HCT116 (cell line): Measurements from ENCODE around the gene CPNE5. TPM values are rescaled to one million over a fixed set of nuclear protein-coding genes. Genes with fewer than 3 reads are reported as not detected.

Experiments used
- ATAC-seq: fragments of 200-7000 bp; cut with Tn5 transposase; 2 replicates; pipeline ENCODE4 v1.9.1; 2020; ENCODE audit warnings: mild to moderate bottlenecking, moderate library complexity
- BruUV-seq: library from RNA; stranded (reverse); fragments of 400-500 nt; replicated peaks from 2 replicates; lab custom pipeline; 2021; lab: Mats Ljungman, UMichigan
- CTCF ChIA-PET: fragments of 300-600 bp; sonication (Branson Sonifier 250); formaldehyde crosslinking; loops from one replicate; lab custom pipeline; 2021; ENCODE audit warnings: antibody characterized with exemption; lab: Charles Lee
- POLR2A ChIA-PET: fragments of 300-600, 350-600 bp; sonication (Branson Sonifier 250); formaldehyde crosslinking; loops from one replicate; lab custom pipeline; 2021; ENCODE audit warnings: antibody characterized with exemption; lab: Charles Lee
- RAD21 ChIA-PET, 2 experiments: fragments of 300-600 bp; sonication (Branson Sonifier 250); formaldehyde crosslinking; loops; one replicate each; lab custom pipeline; 2023; ENCODE audit warnings: low total read pairs in 2 of 2; ENCODE audit not compliant: uncharacterized antibody in 2 of 2, unreplicated experiment in 2 of 2, low non-redundant PET in 1 of 2; lab: Charles Lee
- DNase-seq: peaks from one replicate; pipeline ENCODE4 v3.0.0-alpha.2; 2010; ENCODE audit warnings: low read depth, low spot score
- H2AFZ ChIP-seq: fragments of 200-600 bp; shearing (Covaris generic), sonication (generic); 2 replicates; pipeline ENCODE4 v1.6.1; 2017; ENCODE audit warnings: low read depth, mixed run types, mixed read lengths, antibody characterized with exemption, low read length; ENCODE audit not compliant: poor library complexity, severe bottlenecking
- H3K27ac ChIP-seq: 2 replicates; pipeline ENCODE4 v1.5.1; 2012; ENCODE audit warnings: low read depth, low read length
- H3K27me3 ChIP-seq: fragments of 200-600 bp; sonication (generic); 2 replicates; pipeline ENCODE4 v1.6.1; 2016; ENCODE audit warnings: mixed run types, low read length, mixed read lengths; ENCODE audit not compliant: insufficient read depth
- H3K36me3 ChIP-seq, 2 experiments: fragments of 200-500 bp in 1 of 2; fragments of 200-600 bp in 1 of 2; sonication (Bioruptor generic) in 1 of 2; sonication (generic) in 1 of 2; 2 replicates each; pipeline versions ENCODE4 v1.5.1 to v1.6.1; 2014 to 2016; ENCODE audit warnings: low read length in 2 of 2, inconsistent platforms in 1 of 2, mixed read lengths in 1 of 2, mixed run types in 1 of 2; ENCODE audit not compliant: insufficient read depth in 2 of 2, control insufficient read depth in 1 of 2
- H3K4me1 ChIP-seq, 2 experiments: fragments of 200-600 bp in 1 of 2; sonication (generic) in 1 of 2; 2 replicates each; pipeline versions ENCODE4 v1.5.1 to v1.6.1; 2012 to 2017; ENCODE audit warnings: low read length in 2 of 2, inconsistent platforms in 1 of 2, mild to moderate bottlenecking in 1 of 2, mixed read lengths in 1 of 2, mixed run types in 1 of 2, moderate library complexity in 1 of 2; ENCODE audit not compliant: insufficient read depth in 2 of 2, control insufficient read depth in 1 of 2
- H3K4me2 ChIP-seq: fragments of 200-600 bp; sonication (generic); 2 replicates; pipeline ENCODE4 v1.6.1; 2017; ENCODE audit warnings: mixed run types, low read length, mixed read lengths
- H3K4me3 ChIP-seq, 2 experiments: fragments of 200-600 bp in 1 of 2; sonication (generic) in 1 of 2; replicated peaks in 1 of 2; 2 replicates each; pipeline ENCODE4 v1.5.1; 2011 to 2016; ENCODE audit warnings: low read length in 2 of 2, control low read depth in 1 of 2, low read depth in 1 of 2, mild to moderate bottlenecking in 1 of 2, mixed read lengths in 1 of 2, mixed run types in 1 of 2
- H3K79me2 ChIP-seq: fragments of 200-600 bp; sonication (generic); 2 replicates; pipeline ENCODE4 v1.6.1; 2017; ENCODE audit warnings: mild to moderate bottlenecking, mixed run types, low read length, moderate library complexity, mixed read lengths; ENCODE audit not compliant: insufficient read depth
- H3K9ac ChIP-seq: fragments of 200-600 bp; sonication (generic); 2 replicates; pipeline ENCODE4 v1.6.1; 2016; ENCODE audit warnings: low read length, mixed read lengths
- H3K9me2 ChIP-seq: fragments of 200-600 bp; sonication (generic), shearing (Covaris generic); 2 replicates; pipeline ENCODE4 v1.6.1; 2017; ENCODE audit warnings: mixed run types, mild to moderate bottlenecking, moderate library complexity; ENCODE audit not compliant: insufficient read depth
- H3K9me3 ChIP-seq, 2 experiments: fragments of 200-500 bp in 1 of 2; fragments of 200-600 bp in 1 of 2; sonication (Bioruptor generic) in 1 of 2; sonication (generic) in 1 of 2; 2 replicates each; pipeline ENCODE4 v1.6.1; 2014 to 2017; ENCODE audit warnings: low read length in 2 of 2, mixed read lengths in 2 of 2, inconsistent platforms in 1 of 2, low read depth in 1 of 2, mild to moderate bottlenecking in 1 of 2, mixed run types in 1 of 2, moderate library complexity in 1 of 2; ENCODE audit not compliant: control insufficient read depth in 1 of 2, insufficient read depth in 1 of 2
- H4K20me1 ChIP-seq: fragments of 200-600 bp; sonication (generic), shearing (Covaris generic); 2 replicates; pipeline ENCODE4 v1.6.1; 2017; ENCODE audit warnings: mixed run types, mild to moderate bottlenecking, moderate library complexity; ENCODE audit not compliant: insufficient read depth
- CBX3 ChIP-seq: IDR thresholded peaks from 2 replicates; pipeline ENCODE4 v1.6.1; 2012; ENCODE audit warnings: low read depth
- EGR1 ChIP-seq: IDR thresholded peaks from 2 replicates; pipeline ENCODE4 v1.6.1; 2012; ENCODE audit warnings: low read depth
- ELF1 ChIP-seq: IDR thresholded peaks from 2 replicates; pipeline ENCODE4 v1.6.1; 2012; ENCODE audit warnings: low read depth, borderline replicate concordance
- EZH2 ChIP-seq: fragments of 200-600 bp; sonication (generic); IDR thresholded peaks from 2 replicates; pipeline ENCODE4 v1.6.1; 2017; ENCODE audit warnings: antibody characterized with exemption, mixed run types
- FOSL1 ChIP-seq: IDR thresholded peaks from 2 replicates; pipeline ENCODE4 v1.6.1; 2012; ENCODE audit warnings: low read depth
- JUND ChIP-seq: IDR thresholded peaks from 2 replicates; pipeline ENCODE4 v1.6.1; 2012
- POLR2A ChIP-seq: IDR thresholded peaks from 2 replicates; pipeline ENCODE4 v1.7.0; 2011; ENCODE audit warnings: borderline replicate concordance; ENCODE audit not compliant: insufficient read depth, insufficient read length; ENCODE audit errors: extremely low read depth
- POLR2AphosphoS5 ChIP-seq: IDR thresholded peaks from 2 replicates; pipeline ENCODE4 v1.6.1; 2011; ENCODE audit warnings: mild to moderate bottlenecking, low read depth, low read length, moderate library complexity
- RAD21 ChIP-seq: IDR thresholded peaks from 2 replicates; pipeline ENCODE4 v1.6.1; 2012; ENCODE audit warnings: low read depth, mild to moderate bottlenecking
- SIN3A ChIP-seq: IDR thresholded peaks from 2 replicates; pipeline ENCODE4 v1.6.1; 2012; ENCODE audit warnings: low read depth
- SRF ChIP-seq: IDR thresholded peaks from 2 replicates; pipeline ENCODE4 v1.6.1; 2012; ENCODE audit warnings: low read depth
- YY1 ChIP-seq: IDR thresholded peaks from 2 replicates; pipeline ENCODE4 v1.6.1; 2011; ENCODE audit warnings: low read length, low read depth, moderate library complexity, mild to moderate bottlenecking; ENCODE audit not compliant: insufficient replicate concordance; ENCODE audit errors: extremely low read depth
- intact Hi-C: fragments of 100-400 bp; cut with micrococcal nuclease; formaldehyde crosslinking; loops from 2 replicates; pipeline ENCODE4 v1.10.0; 2022
- total RNA-seq: library from RNA; stranded (reverse); gene quantifications from one replicate; pipeline ENCODE4 v1.2.1, GENCODE V29; 2021; ENCODE audit not compliant: unreplicated experiment
- TF ChIP-seq, protein P1 (sequence below): IDR thresholded peaks from 2 replicates; pipeline ENCODE4 v1.6.1; 2012; ENCODE audit warnings: low read depth
- TF ChIP-seq, protein P2 (sequence below): IDR thresholded peaks from 2 replicates; pipeline ENCODE4 v1.6.1; 2012
- TF ChIP-seq, protein P3 (sequence below), 3 experiments: fragments of 200-600 bp in 1 of 3; sonication (generic) in 1 of 3; IDR thresholded peaks in 2 of 3; conservative IDR thresholded peaks in 1 of 3; 2 replicates each; pipeline ENCODE4 v1.5.1; 2012 to 2017; ENCODE audit warnings: low read depth in 2 of 3, low read length in 2 of 3, antibody characterized with exemption in 1 of 3, borderline replicate concordance in 1 of 3, control low read depth in 1 of 3, mild to moderate bottlenecking in 1 of 3, mixed read lengths in 1 of 3, mixed run types in 1 of 3, moderate library complexity in 1 of 3; ENCODE audit not compliant: insufficient read depth in 1 of 3

The CPNE5 gene
- total RNA-seq, 1 experiment from 2014 or later = not detected

DNA sequence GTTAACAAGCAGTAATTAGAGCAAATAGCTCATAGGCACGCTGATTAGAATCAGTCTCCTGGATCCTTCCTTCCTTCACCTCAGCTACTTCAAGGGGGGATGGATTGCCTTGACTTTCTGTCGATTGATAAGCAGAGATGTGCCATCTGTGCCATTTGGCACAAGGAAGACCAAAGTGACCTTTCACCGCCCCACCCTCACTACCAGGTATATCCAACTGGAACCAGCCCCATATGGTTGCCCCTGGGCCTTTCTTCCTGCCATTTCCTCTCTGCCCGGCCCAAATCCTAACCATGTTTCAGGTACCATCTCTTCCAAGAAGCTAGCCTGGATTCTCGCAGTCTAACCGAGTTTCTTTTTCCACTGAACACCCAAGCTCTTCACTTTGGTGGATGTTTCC lies 8.7 kb upstream of the CPNE5 start (continued):
- TF ChIP-seq, protein P1, sequence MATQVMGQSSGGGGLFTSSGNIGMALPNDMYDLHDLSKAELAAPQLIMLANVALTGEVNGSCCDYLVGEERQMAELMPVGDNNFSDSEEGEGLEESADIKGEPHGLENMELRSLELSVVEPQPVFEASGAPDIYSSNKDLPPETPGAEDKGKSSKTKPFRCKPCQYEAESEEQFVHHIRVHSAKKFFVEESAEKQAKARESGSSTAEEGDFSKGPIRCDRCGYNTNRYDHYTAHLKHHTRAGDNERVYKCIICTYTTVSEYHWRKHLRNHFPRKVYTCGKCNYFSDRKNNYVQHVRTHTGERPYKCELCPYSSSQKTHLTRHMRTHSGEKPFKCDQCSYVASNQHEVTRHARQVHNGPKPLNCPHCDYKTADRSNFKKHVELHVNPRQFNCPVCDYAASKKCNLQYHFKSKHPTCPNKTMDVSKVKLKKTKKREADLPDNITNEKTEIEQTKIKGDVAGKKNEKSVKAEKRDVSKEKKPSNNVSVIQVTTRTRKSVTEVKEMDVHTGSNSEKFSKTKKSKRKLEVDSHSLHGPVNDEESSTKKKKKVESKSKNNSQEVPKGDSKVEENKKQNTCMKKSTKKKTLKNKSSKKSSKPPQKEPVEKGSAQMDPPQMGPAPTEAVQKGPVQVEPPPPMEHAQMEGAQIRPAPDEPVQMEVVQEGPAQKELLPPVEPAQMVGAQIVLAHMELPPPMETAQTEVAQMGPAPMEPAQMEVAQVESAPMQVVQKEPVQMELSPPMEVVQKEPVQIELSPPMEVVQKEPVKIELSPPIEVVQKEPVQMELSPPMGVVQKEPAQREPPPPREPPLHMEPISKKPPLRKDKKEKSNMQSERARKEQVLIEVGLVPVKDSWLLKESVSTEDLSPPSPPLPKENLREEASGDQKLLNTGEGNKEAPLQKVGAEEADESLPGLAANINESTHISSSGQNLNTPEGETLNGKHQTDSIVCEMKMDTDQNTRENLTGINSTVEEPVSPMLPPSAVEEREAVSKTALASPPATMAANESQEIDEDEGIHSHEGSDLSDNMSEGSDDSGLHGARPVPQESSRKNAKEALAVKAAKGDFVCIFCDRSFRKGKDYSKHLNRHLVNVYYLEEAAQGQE = no peak
- TF ChIP-seq YY1 = no peak
- no peak for TF ChIP-seq POLR2A
- TF ChIP-seq EZH2 = no peak
- TF ChIP-seq, protein P2, sequence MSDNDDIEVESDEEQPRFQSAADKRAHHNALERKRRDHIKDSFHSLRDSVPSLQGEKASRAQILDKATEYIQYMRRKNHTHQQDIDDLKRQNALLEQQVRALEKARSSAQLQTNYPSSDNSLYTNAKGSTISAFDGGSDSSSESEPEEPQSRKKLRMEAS = no peak
- TF ChIP-seq RAD21 = no peak
- TF ChIP-seq ELF1 = no peak
- no peak for TF ChIP-seq EGR1
- no peak for TF ChIP-seq SIN3A
- no peak for TF ChIP-seq JUND
- TF ChIP-seq, all 23 proteins: peak for 0

DNA sequence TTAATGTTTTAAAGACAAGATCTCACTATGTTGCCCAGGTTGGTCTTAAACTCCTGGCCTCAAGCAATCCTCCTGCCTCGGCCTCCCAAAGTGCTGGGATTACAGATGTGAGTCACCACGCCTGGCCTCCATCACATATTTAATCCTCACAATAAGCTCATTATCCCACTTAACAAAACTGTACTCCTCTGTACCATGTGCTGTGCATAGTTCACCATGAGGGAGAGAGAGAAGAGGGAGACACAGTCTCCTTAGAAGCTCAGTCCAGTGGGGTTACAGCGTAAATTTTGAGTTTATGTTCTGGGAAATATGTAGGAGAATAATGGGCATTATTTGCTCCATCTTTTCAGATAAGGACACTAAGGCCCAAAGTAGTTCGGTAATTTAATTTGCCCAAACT lies 7.9 kb upstream of the CPNE5 start:
- intact Hi-C loops = no loop called here
- Histone ChIP-seq H3K27me3 (no peaks in the 10 kb centered on the region), H3K36me3 (no peaks in the 10 kb centered on the region), H3K27ac (no peak overlapping the region), H3K9me2 (no peaks in the 10 kb centered on the region), H3K79me2 (no peaks in the 10 kb centered on the region), H4K20me1 (no peaks in the 10 kb centered on the region), H3K4me2 (no peak overlapping the region), H3K4me3 (no peak overlapping the region), H2AFZ (no peak overlapping the region), H3K9ac (no peak overlapping the region), H3K4me1 (no peaks in the 10 kb centered on the region; a peak in 1 of 4 replicates), H3K9me3 (no peaks in the 10 kb centered on the region)
- DNase-seq (no peak), ATAC-seq (no peak)
- ChIA-PET RAD21 (no interaction called here), CTCF (no interaction called here), POLR2A (no interaction called here)
- no TSS peak for BruUV-seq
- TF ChIP-seq POLR2AphosphoS5 (no peak), CBX3 (no peak), SIN3A (no peak), FOSL1 (no peak), SRF (no peak)
- TF ChIP-seq, protein P1 = no peak
- TF ChIP-seq, protein P3, sequence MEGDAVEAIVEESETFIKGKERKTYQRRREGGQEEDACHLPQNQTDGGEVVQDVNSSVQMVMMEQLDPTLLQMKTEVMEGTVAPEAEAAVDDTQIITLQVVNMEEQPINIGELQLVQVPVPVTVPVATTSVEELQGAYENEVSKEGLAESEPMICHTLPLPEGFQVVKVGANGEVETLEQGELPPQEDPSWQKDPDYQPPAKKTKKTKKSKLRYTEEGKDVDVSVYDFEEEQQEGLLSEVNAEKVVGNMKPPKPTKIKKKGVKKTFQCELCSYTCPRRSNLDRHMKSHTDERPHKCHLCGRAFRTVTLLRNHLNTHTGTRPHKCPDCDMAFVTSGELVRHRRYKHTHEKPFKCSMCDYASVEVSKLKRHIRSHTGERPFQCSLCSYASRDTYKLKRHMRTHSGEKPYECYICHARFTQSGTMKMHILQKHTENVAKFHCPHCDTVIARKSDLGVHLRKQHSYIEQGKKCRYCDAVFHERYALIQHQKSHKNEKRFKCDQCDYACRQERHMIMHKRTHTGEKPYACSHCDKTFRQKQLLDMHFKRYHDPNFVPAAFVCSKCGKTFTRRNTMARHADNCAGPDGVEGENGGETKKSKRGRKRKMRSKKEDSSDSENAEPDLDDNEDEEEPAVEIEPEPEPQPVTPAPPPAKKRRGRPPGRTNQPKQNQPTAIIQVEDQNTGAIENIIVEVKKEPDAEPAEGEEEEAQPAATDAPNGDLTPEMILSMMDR (IDR thresholded peaks at IDR 0.05 in 2 of 3, conservative IDR thresholded peaks at IDR 0.05 in 1 of 3; ENCODE audit: borderline replicate concordance in 1 of 3, insufficient read depth in 1 of 3, low read depth in 2 of 3, low read length in 2 of 3) = no peak
